WTC11 (cell line): ENCODE results near the gene HEBP1. TPM values are rescaled to one million over a fixed set of nuclear protein-coding genes. Genes with fewer than 3 reads are reported as not detected.

Source experiments
- ATAC-seq: fragments of 200-7000 bp; cut with Tn5 transposase; 2 replicates; pipeline ENCODE4 v1.10.0; 2021; ENCODE audit warnings: mild to moderate bottlenecking, moderate library complexity
- CTCF ChIA-PET: fragments of 300-600 bp; sonication (Branson Sonifier 250); formaldehyde crosslinking; loops from one replicate; lab custom pipeline; 2021; ENCODE audit warnings: antibody characterized with exemption; lab: Charles Lee
- POLR2A ChIA-PET: fragments of 350-600 bp; sonication (Branson Sonifier 250); formaldehyde crosslinking; loops from one replicate; lab custom pipeline; 2021; ENCODE audit warnings: antibody characterized with exemption; lab: Charles Lee
- DNase-seq: peaks from one replicate; pipeline ENCODE4 v3.0.0; 2021; ENCODE audit warnings: low spot score
- H3K27ac Mint-ChIP-seq: 2 replicates; pipeline ENCODE4 v1.8.0; 2021; ENCODE audit warnings: mixed read lengths
- H3K27me3 Mint-ChIP-seq: 2 replicates; pipeline ENCODE4 v1.8.0; 2021; ENCODE audit warnings: low read depth, mild to moderate bottlenecking, moderate library complexity, mixed read lengths
- H3K36me3 Mint-ChIP-seq: 2 replicates; pipeline ENCODE4 v1.8.0; 2021; ENCODE audit warnings: mixed read lengths
- H3K4me1 Mint-ChIP-seq: 2 replicates; pipeline ENCODE4 v1.8.0; 2022; ENCODE audit warnings: mixed read lengths
- H3K4me3 Mint-ChIP-seq: 2 replicates; pipeline ENCODE4 v1.8.0; 2021; ENCODE audit warnings: mild to moderate bottlenecking, moderate library complexity, mixed read lengths
- H3K9me3 Mint-ChIP-seq: 2 replicates; pipeline ENCODE4 v1.8.0; 2021; ENCODE audit warnings: mixed read lengths
- CBFB ChIP-seq: sonication (generic); formaldehyde crosslinking; IDR thresholded peaks from 2 replicates; pipeline ENCODE4 v1.8.1; 2022; ENCODE audit warnings: mild to moderate bottlenecking, low read depth, missing genetic modification reagents
- CREB1 ChIP-seq: sonication (generic); formaldehyde crosslinking; IDR thresholded peaks from 2 replicates; pipeline ENCODE4 v1.8.0; 2023; ENCODE audit warnings: mild to moderate bottlenecking, missing genetic modification reagents
- HMGA2 ChIP-seq: fragments of 250-450 bp; sonication (Bioruptor Pico); IDR thresholded peaks from 2 replicates; pipeline ENCODE4 v1.4.0; 2021; ENCODE audit warnings: mild to moderate bottlenecking, moderate library complexity
- HMGXB4 ChIP-seq: sonication (generic); formaldehyde crosslinking; IDR thresholded peaks from 2 replicates; pipeline ENCODE4 v1.8.1; 2023; ENCODE audit warnings: mild to moderate bottlenecking, moderate library complexity, missing genetic modification reagents
- JUN ChIP-seq: sonication (generic); formaldehyde crosslinking; IDR thresholded peaks from 2 replicates; pipeline ENCODE4 v1.8.0; 2023; ENCODE audit warnings: mild to moderate bottlenecking, missing genetic modification reagents
- KAT7 ChIP-seq: sonication (generic); formaldehyde crosslinking; IDR thresholded peaks from 2 replicates; pipeline ENCODE4 v1.8.1; 2023; ENCODE audit warnings: missing genetic modification reagents, mild to moderate bottlenecking, borderline replicate concordance
- NFATC4 ChIP-seq: fragments of 250-450 bp; sonication (Bioruptor Pico); IDR thresholded peaks from 2 replicates; pipeline ENCODE4 v1.9.0; 2021; ENCODE audit warnings: mild to moderate bottlenecking
- NR2C2 ChIP-seq: sonication (generic); formaldehyde crosslinking; IDR thresholded peaks from 2 replicates; pipeline ENCODE4 v1.8.0; 2022; ENCODE audit warnings: mild to moderate bottlenecking, missing genetic modification reagents
- NR3C1 ChIP-seq: sonication (generic); formaldehyde crosslinking; conservative IDR thresholded peaks from 2 replicates; pipeline ENCODE4 v1.8.1; 2023; ENCODE audit warnings: low read depth, mild to moderate bottlenecking, missing genetic modification reagents
- PRRX2 ChIP-seq: fragments of 250-450 bp; sonication (Bioruptor Pico); IDR thresholded peaks from 2 replicates; pipeline ENCODE4 v1.8.0; 2021; ENCODE audit warnings: mild to moderate bottlenecking
- ZBTB21 ChIP-seq: sonication (generic); formaldehyde crosslinking; IDR thresholded peaks from 2 replicates; pipeline ENCODE4 v1.8.1; 2023; ENCODE audit warnings: mild to moderate bottlenecking, missing genetic modification reagents, borderline replicate concordance
- ZNF232 ChIP-seq: sonication (generic); formaldehyde crosslinking; IDR thresholded peaks from 2 replicates; pipeline ENCODE4 v1.8.0; 2022; ENCODE audit warnings: mild to moderate bottlenecking, missing genetic modification reagents
- ZNF263 ChIP-seq: sonication (generic); formaldehyde crosslinking; IDR thresholded peaks from 2 replicates; pipeline ENCODE4 v1.8.1; 2022; ENCODE audit warnings: low read depth, mild to moderate bottlenecking, moderate library complexity, missing genetic modification reagents
- ZNF317 ChIP-seq: sonication (generic); formaldehyde crosslinking; IDR thresholded peaks from 2 replicates; pipeline ENCODE4 v1.8.1; 2023; ENCODE audit warnings: low read depth, mild to moderate bottlenecking, moderate library complexity, missing genetic modification reagents, borderline replicate concordance
- total RNA-seq: library from RNA; stranded (reverse); gene quantifications from 3 replicates; pipeline ENCODE4 v1.2.3, GENCODE V29; 2021
- TF ChIP-seq, protein P1 (sequence below): sonication (generic); formaldehyde crosslinking; IDR thresholded peaks from 2 replicates; pipeline ENCODE4 v1.8.1; 2023; ENCODE audit warnings: mild to moderate bottlenecking, missing genetic modification reagents, moderate library complexity
- TF ChIP-seq, protein P2 (sequence below): sonication (generic); formaldehyde crosslinking; IDR thresholded peaks from 2 replicates; pipeline ENCODE4 v1.8.0; 2022; ENCODE audit warnings: missing genetic modification reagents

The HEBP1 gene
- total RNA-seq, 1 experiment from 2014 or later: 61.8 TPM

- no peak for TF ChIP-seq NR3C1 (CRISPR knock-in tag)
- no peak for TF ChIP-seq ZNF232 (CRISPR knock-in tag)
- TF ChIP-seq ZNF317: no peak
- TF ChIP-seq KAT7 (CRISPR knock-in tag): no peak
- no peak for TF ChIP-seq PRRX2
- TF ChIP-seq HMGA2: no peak
Observed at GRCh38 chr12:12992418-12993130, 7.5 kb downstream of the HEBP1 start (continued).

DNA sequence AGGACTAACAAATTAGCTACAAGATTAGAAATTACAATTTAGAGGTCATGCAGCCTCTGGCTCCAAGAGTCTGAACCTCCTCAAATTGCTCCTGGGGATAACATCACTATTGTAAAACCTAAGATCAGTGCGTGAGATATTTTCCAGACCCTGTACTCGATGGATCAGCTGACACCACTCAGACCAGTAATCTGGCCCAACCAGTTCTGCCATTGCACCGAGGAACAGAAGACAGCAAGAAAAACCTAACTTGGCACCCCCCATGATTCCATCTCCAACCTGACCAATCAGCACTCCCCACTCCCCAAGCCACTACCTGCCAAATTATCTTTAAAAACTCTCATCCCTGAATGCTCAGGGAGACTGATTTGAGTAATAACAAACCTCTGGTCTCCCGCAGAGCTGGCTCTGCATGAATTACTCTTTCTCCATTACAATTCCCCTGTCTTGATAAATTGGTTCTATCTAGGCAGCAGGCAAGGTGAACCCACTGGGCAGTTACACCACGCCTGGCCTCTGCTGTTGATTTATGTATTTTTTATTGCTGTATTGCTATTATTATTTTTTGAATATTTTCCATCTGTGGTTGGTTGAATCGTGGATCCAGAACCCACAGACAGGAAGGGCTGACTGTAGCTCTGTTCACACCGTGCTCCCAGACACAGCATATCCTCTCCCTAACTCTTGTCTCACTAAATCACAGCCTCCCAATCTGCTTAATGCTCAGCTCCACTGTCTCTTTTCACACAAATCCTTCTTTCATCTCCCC, 9.2 kb downstream of the HEBP1 start:
- Mint-ChIP-seq H3K36me3 (peaks cover 37% of the 10 kb centered on the region), H3K27ac (peak overlapping the region; percentile 73), H3K4me3 (peak overlapping the region; percentile 39), H3K9me3 (peaks cover 5% of the 10 kb centered on the region; the same call in 1 of the 2 replicates)
- peak; percentile 26 for DNase-seq
- ATAC-seq: peak; percentile 38
- TF ChIP-seq ZNF263 (CRISPR knock-in tag): no peak
- TF ChIP-seq, protein P1, sequence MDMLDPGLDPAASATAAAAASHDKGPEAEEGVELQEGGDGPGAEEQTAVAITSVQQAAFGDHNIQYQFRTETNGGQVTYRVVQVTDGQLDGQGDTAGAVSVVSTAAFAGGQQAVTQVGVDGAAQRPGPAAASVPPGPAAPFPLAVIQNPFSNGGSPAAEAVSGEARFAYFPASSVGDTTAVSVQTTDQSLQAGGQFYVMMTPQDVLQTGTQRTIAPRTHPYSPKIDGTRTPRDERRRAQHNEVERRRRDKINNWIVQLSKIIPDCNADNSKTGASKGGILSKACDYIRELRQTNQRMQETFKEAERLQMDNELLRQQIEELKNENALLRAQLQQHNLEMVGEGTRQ (CRISPR knock-in tag): peak; percentile 59; the same call in 1 of the 2 replicates
- TF ChIP-seq, all 79 proteins: peak for 1
- ChIA-PET CTCF (interaction anchor here (2.0 kb wide), 1 partner anchor 15 kb away, joined by 12 read pairs; no protein-coding TSS in a partner anchor), POLR2A (no interaction called here)
- Mint-ChIP-seq H3K27me3 (no peaks in the 10 kb centered on the region), H3K4me1 (peaks cover 45% of the 10 kb centered on the region)

- DNase-seq (no peak), ATAC-seq (no peak)
- H3K27ac Mint-ChIP-seq: no peak overlapping the region
- no peak overlapping the region for H3K4me3 Mint-ChIP-seq
- CTCF ChIA-PET: interaction anchor here (2.0 kb wide), 1 partner anchor 95 kb away, joined by 4 read pairs; no protein-coding TSS in a partner anchor
- peaks cover 39% of the 10 kb centered on the region for H3K36me3 Mint-ChIP-seq
- no peaks in the 10 kb centered on the region for H3K27me3 Mint-ChIP-seq
- TF ChIP-seq, protein P2, sequence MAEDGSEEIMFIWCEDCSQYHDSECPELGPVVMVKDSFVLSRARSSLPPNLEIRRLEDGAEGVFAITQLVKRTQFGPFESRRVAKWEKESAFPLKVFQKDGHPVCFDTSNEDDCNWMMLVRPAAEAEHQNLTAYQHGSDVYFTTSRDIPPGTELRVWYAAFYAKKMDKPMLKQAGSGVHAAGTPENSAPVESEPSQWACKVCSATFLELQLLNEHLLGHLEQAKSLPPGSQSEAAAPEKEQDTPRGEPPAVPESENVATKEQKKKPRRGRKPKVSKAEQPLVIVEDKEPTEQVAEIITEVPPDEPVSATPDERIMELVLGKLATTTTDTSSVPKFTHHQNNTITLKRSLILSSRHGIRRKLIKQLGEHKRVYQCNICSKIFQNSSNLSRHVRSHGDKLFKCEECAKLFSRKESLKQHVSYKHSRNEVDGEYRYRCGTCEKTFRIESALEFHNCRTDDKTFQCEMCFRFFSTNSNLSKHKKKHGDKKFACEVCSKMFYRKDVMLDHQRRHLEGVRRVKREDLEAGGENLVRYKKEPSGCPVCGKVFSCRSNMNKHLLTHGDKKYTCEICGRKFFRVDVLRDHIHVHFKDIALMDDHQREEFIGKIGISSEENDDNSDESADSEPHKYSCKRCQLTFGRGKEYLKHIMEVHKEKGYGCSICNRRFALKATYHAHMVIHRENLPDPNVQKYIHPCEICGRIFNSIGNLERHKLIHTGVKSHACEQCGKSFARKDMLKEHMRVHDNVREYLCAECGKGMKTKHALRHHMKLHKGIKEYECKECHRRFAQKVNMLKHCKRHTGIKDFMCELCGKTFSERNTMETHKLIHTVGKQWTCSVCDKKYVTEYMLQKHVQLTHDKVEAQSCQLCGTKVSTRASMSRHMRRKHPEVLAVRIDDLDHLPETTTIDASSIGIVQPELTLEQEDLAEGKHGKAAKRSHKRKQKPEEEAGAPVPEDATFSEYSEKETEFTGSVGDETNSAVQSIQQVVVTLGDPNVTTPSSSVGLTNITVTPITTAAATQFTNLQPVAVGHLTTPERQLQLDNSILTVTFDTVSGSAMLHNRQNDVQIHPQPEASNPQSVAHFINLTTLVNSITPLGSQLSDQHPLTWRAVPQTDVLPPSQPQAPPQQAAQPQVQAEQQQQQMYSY: no peak
- TF ChIP-seq HMGA2 (no peak), CREB1 (CRISPR knock-in tag) (no peak), NR2C2 (CRISPR knock-in tag) (no peak), CBFB (no peak), JUN (CRISPR knock-in tag) (no peak), NFATC4 (CRISPR knock-in tag) (no peak), ZBTB21 (CRISPR knock-in tag) (no peak)
- POLR2A ChIA-PET: no interaction called here
- peaks cover 43% of the 10 kb centered on the region for H3K4me1 Mint-ChIP-seq
- no peaks in the 10 kb centered on the region for H3K9me3 Mint-ChIP-seq
Observed at GRCh38 chr12:12987421-12987820, 12.6 kb downstream of the HEBP1 start.

DNA sequence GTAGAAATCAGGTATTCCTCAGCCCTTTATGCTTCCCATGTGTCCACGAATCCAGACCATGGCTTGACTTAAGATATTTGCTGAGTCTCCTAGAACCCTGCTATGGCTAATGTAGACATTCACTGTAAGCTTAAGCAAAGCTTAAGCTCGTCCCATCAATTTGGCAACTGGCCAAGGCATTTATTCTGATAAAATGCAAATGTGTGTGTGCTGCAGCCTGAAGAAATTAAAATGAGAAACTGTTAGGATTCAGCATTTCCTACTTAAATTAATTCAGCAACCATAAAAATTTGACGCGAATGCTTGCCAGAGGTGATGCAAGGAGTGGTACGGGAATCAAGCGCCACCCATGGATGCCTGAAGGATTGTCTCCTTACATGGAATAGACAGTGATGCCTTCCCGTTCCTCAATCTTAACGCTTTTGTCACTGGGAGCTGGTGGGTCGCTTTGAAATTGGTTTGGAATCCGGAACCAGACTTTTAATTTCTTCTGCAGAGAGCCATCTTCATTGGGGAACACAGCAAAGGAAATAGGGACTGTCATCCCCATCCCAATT, 13.2 kb downstream of the HEBP1 start:
- H3K4me3 Mint-ChIP-seq: no peak overlapping the region
- H3K9me3 Mint-ChIP-seq: no peaks in the 10 kb centered on the region
- H3K4me1 Mint-ChIP-seq: peaks cover 40% of the 10 kb centered on the region
- TF ChIP-seq HMGXB4 (CRISPR knock-in tag): no peak
- TF ChIP-seq, all 79 proteins: peak for 0
- H3K36me3 Mint-ChIP-seq: peaks cover 39% of the 10 kb centered on the region
- CTCF ChIA-PET: interaction anchor here (0.8 to 2.1 kb wide), 27 partner anchors 8 to 269 kb away, joined by 3 to 39 read pairs (median 5); partner anchors contain the start of genes EMP1, FAM234B and GPRC5A
- DNase-seq (no peak), ATAC-seq (no peak)
- no peaks in the 10 kb centered on the region for H3K27me3 Mint-ChIP-seq
- POLR2A ChIA-PET: no interaction called here
- no peak overlapping the region for H3K27ac Mint-ChIP-seq
